ENCODE measurements around the gene MEI1.

- TF ChIP-seq CTCF (IDR thresholded peaks at IDR 0.05) (no peak), ZFX (IDR thresholded peaks at IDR 0.05; ENCODE audit: borderline replicate concordance) (no peak)
Observed at GRCh38 chr22:41800348-41801146, 101.2 kb downstream of the MEI1 start, which contains the start of gene CCDC134.

Measured in 22Rv1 (cell line).